PFSK-1 (cell line): Measurements from ENCODE around the gene LMF2.
A peak's percentile ranks its signal among the peaks of the same experiment; 100 is the strongest.

Source experiments
- FOXP2 ChIP-seq: optimal IDR thresholded peaks from 2 replicates; pipeline ENCODE3; 2011; ENCODE audit warnings: borderline replicate concordance, control low read depth, inconsistent platforms; ENCODE audit not compliant: insufficient read depth; ENCODE audit errors: extremely low read length, extremely low read depth
- POLR2AphosphoS5 ChIP-seq: IDR thresholded peaks from 2 replicates; pipeline ENCODE4 v1.6.1; 2012; ENCODE audit warnings: low read depth, mild to moderate bottlenecking, control low read depth, low read length, moderate library complexity
- SIN3A ChIP-seq: IDR thresholded peaks from 2 replicates; pipeline ENCODE4 v1.6.1; 2012; ENCODE audit warnings: mild to moderate bottlenecking, low read length, moderate library complexity, borderline replicate concordance; ENCODE audit not compliant: insufficient read depth
- TAF1 ChIP-seq: IDR thresholded peaks from 2 replicates; pipeline ENCODE4 v1.6.1; 2012; ENCODE audit warnings: low read length, control low read depth, borderline replicate concordance; ENCODE audit not compliant: insufficient read depth
- TF ChIP-seq, protein P1 (sequence below), 2 experiments: IDR thresholded peaks; 2 replicates each; pipeline versions ENCODE4 v1.6.1 to v1.8.0; 2011 to 2012; ENCODE audit warnings: low read depth in 2 of 2, low read length in 2 of 2, control low read depth in 1 of 2, inconsistent platforms in 1 of 2, mild to moderate bottlenecking in 1 of 2, moderate library complexity in 1 of 2; ENCODE audit not compliant: insufficient read depth in 1 of 2

The LMF2 gene

DNA sequence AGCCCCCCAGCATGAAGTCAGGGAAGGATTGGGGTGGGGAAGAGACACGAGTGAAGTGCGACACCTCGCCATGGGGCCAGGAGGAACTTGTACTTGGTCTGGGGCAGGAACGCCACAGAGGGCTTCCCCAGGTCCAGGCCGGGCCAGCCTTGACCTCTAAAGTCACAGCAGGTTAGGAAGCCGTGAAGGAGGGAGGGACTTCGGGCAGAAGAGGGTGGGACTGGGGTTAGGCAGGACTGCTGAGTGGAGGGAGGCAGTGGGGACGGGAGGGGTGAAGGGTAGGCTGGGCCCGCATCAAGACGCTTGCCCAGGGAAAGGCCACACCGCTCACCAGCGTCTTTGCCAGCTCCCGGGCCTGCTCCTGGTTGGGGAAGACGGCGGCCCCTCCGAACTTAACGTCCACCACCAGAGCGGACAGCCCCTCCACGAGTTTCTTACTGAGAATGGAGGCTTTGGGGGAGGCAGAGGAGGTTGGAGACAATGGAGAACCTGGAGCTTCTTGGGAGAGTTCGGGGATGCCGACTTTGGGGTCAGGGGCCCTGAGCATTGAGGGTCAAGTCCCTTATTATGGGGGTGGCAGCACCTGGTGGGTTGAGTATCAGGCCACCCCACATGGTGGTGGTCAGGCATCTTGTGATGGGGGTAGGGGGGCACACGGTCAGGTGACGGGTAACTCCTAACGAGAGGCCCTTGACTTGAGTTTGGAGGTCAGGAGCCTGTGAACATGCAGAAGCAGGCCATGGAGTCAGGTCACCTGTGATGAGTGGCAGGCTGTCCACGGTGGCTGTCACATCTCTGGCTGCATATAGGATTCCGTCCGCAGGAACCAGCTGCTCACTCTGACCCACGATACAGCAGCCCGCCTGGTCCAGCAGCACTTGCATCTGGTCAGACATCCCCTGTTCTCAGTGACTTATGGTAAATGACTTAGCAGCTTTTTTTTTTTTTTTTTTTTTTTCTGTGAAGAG, 19.6 kb upstream of the LMF2 start:
- TF ChIP-seq FOXP2 (no peak), TAF1 (no peak), POLR2AphosphoS5 (peak; percentile 46; the same call in 1 of the 2 replicates)
- TF ChIP-seq, protein P1, sequence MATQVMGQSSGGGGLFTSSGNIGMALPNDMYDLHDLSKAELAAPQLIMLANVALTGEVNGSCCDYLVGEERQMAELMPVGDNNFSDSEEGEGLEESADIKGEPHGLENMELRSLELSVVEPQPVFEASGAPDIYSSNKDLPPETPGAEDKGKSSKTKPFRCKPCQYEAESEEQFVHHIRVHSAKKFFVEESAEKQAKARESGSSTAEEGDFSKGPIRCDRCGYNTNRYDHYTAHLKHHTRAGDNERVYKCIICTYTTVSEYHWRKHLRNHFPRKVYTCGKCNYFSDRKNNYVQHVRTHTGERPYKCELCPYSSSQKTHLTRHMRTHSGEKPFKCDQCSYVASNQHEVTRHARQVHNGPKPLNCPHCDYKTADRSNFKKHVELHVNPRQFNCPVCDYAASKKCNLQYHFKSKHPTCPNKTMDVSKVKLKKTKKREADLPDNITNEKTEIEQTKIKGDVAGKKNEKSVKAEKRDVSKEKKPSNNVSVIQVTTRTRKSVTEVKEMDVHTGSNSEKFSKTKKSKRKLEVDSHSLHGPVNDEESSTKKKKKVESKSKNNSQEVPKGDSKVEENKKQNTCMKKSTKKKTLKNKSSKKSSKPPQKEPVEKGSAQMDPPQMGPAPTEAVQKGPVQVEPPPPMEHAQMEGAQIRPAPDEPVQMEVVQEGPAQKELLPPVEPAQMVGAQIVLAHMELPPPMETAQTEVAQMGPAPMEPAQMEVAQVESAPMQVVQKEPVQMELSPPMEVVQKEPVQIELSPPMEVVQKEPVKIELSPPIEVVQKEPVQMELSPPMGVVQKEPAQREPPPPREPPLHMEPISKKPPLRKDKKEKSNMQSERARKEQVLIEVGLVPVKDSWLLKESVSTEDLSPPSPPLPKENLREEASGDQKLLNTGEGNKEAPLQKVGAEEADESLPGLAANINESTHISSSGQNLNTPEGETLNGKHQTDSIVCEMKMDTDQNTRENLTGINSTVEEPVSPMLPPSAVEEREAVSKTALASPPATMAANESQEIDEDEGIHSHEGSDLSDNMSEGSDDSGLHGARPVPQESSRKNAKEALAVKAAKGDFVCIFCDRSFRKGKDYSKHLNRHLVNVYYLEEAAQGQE (IDR thresholded peaks at IDR 0.05; ENCODE audit: insufficient read depth in 1 of 2, low read depth in 2 of 2, low read length in 2 of 2): no peak

DNA sequence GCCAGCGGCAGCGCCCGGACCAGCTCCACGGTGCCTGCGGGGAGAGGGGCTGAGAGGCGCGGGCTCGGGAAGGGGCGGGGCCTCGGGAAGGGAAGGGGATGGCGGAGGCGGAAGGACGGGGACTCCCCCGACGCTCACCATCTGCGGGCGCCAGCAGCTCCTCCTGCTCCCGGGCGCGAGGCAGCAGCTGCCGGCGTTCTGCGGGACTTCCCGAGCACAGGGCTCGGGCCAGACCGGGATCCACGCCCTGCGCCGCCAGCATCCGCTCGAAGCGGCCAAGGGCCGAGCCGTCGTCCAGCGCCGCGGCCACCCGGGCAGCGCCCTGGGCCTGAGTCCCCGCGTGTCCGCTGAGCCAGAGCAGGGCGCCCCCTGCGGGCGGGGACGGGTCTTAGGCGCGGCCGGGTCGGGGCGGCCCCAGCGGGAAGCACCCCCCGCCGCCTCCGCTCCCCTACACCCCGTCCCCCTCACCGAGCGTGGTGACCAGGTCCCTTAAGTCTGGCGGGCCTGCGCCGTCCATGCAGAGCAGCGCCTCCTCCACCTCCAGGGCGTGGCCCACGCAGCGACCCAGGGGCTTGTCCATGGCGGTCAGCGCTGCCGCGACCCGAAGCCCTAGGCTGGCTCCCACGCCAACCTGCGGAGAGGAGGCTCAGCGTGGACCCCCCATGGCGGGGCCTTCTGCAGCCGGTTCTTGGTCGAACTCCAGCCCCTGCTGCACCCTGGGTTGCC, 18.8 kb upstream of the LMF2 start:
- TF ChIP-seq, protein P1 (IDR thresholded peaks at IDR 0.05; ENCODE audit: insufficient read depth in 1 of 2, low read depth in 2 of 2, low read length in 2 of 2): 0 out of 4 replicates have a peak, but pooled peaks of 1 of the 2 experiments have one; percentile 2
- TF ChIP-seq TAF1: no peak
- TF ChIP-seq SIN3A: no peak

DNA sequence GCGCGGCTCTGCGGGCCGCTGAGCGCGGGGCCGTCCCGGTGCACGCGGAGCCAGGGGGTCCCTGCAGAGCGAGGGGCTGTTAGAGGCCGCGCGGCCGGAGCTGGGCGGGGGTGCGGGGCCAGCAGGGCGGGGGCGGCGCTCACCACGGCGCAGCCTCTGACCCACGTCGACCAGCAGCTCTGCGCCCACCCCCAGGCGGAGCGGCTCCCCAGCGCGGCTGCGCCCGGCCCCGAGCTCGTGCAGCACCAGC, 18.3 kb upstream of the LMF2 start:
- TF ChIP-seq, protein P1 (IDR thresholded peaks at IDR 0.05; ENCODE audit: insufficient read depth in 1 of 2, low read depth in 2 of 2, low read length in 2 of 2): 0 out of 4 replicates have a peak, but pooled peaks of 1 of the 2 experiments have one; percentile 9
- TF ChIP-seq FOXP2 (no peak), TAF1 (no peak), POLR2AphosphoS5 (no peak), SIN3A (no peak)

DNA sequence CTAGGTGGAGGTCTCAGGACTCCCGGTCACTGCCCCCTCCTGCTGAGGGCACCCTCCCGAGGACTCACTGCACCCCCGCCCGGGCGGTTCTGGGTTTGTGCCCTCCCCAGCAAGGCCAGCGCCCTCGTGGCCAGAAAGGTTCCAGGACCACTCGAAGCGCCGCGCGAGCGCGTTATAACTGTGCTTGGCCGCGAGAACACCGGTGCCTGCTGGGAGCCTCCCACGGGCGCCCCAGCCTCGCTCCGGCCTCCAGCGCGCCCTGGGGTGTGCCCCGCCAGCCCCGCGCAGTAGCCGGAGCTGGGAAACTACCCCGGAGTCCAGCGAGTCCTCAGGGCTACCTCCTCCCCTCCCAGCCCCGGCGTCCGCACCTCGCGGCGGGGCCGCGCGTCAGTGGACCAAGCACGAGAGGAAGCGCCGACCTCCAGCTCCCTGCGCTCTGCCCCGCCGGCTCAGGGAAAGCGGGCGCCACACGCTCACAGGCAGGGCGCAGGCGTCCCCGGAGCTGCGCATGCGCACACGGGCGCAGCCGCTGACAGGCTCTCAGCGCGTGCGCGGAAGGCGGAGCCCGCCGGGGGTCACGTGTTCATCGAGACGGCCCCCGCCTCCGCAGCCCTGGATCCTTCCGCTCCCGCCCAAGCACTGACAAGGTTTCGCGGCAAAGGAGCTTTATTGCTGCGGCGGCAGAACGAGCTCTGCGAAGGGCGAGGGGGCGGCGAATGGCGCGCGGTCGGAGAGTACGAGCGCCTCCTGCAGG, 17.8 kb upstream of the LMF2 start, which contains the start of gene SCO2:
Gene SCO2, minus strand, starts transcription at position 495 of the 754 bp plus-strand sequence. CDS start 1,187 bp downstream, outside the sequence.
- TF ChIP-seq SIN3A (peak; percentile 13; the same call in 1 of the 2 replicates), POLR2AphosphoS5 (peak; percentile 73), TAF1 (peak; percentile 85; the same call in 1 of the 2 replicates), FOXP2 (no peak)

DNA sequence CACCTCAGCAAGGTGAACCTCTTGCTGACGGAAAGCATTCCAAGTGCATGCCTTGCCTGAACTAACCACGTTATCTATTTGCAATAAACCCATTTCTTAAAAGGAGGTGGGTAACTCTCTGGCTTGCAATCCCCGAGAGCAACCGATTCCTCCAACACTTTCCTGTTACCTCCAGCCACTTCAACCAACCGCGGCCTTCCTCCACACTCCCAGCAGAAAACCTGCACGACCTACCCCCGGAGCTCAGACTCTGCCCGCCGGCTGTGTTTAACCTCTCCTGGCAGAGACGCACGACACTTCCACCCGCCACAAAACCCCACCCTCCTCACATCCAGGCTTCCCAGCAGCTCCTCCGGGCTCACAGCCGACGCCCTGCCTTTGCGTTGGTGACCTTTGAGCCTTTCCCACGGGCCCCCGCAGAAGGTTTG, 17.2 kb upstream of the LMF2 start:
- TF ChIP-seq POLR2AphosphoS5 (no peak), SIN3A (no peak), TAF1 (no peak), FOXP2 (no peak)
- TF ChIP-seq, protein P1 (IDR thresholded peaks at IDR 0.05; ENCODE audit: insufficient read depth in 1 of 2, low read depth in 2 of 2, low read length in 2 of 2): no peak
